ENCODE results near the gene HLF.

Gene HLF, protein sequence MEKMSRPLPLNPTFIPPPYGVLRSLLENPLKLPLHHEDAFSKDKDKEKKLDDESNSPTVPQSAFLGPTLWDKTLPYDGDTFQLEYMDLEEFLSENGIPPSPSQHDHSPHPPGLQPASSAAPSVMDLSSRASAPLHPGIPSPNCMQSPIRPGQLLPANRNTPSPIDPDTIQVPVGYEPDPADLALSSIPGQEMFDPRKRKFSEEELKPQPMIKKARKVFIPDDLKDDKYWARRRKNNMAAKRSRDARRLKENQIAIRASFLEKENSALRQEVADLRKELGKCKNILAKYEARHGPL

DNA sequence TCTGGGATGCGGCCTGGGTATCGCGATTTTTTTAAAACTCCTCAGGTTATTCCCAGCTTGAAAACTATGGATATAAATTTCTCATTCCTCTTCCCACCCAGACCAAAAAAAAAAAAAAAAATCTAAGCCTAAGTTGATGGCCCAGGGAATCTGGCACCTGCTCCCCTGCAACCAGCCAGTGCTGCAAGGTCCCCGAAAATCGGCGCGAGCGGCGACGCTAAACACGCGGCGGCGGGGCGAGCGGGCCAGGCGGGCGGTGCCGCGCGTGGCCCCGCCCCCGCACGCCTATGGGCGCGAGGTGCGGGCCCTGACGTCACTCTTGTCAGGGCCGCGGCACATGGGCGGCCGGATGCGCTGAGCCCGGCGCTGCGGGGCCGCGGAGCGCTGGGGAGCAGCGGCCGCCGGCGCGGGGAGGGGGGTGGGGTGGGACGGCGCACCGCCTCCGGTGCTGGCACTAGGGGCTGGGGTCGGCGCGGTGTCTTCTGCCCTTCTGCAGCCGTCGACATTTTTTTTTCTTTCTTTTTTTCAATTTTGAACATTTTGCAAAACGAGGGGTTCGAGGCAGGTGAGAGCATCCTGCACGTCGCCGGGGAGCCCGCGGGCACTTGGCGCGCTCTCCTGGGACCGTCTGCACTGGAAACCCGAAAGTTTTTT, at the start of gene HLF:
TSS of gene HLF (plus strand) at position 316 of the 654 bp plus-strand sequence. CDS start 525 bp downstream, outside the sequence.
- Mint-ChIP-seq H3K27me3 (ENCODE audit: low read depth) (peaks cover 83% of the 10 kb centered on the region), H3K36me3 (ENCODE audit: low read depth) (no peaks in the 10 kb centered on the region), H3K4me1 (ENCODE audit: low read depth) (peaks cover 11% of the 10 kb centered on the region), H3K9me3 (peaks cover 10% of the 10 kb centered on the region), H3K27ac (no peak within 1 kb of the TSS), H3K4me3 (peak within 1 kb of the TSS; percentile 71)
- DNase-seq (ENCODE audit: low spot score): peak; percentile 77

DNA sequence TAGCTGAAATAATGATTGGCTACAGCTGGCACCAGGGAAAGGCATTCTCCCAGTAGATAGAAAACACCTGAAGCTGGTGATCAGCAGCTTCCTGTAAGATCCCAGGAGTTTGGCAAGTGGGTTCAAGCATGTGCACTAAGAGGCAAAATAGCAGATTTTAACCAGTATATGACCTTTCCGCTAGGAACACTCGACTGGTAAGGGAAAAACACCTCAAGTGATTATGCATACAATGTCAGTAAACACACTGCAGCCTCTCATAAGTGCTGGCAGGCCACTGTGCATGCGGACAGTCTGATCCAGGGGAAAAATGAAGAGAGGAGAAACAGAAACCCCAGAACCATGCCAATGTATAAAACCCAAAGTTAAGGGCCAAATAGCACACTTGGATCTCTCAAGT, 49.0 kb upstream of the HLF start:
- Mint-ChIP-seq H3K36me3 (ENCODE audit: low read depth) (no peaks in the 10 kb centered on the region), H3K9me3 (no peaks in the 10 kb centered on the region), H3K4me3 (no peak overlapping the region), H3K4me1 (ENCODE audit: low read depth) (no peaks in the 10 kb centered on the region), H3K27me3 (ENCODE audit: low read depth) (peaks cover 8% of the 10 kb centered on the region), H3K27ac (no peak overlapping the region)
- no peak for DNase-seq (ENCODE audit: low spot score)

DNA sequence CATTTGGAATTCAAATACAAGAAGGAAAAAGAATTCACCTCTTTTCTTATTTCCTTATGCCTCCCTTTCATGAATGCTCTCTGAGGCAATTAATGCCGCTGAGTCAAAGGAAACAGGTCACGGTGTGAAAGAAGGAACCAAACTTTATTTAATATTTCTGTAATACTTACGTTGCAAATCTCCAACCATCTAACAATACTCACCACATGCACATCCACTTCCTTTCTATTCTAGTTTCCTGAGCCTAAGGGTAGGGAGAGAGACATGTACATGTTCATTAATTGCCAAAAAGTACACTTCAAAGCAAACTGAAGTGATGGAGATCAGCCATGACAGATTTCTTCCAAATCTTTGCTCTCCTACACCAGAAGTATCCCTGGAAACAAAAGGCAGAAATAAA, 47.9 kb upstream of the HLF start:
- DNase-seq (ENCODE audit: low spot score): no peak

DNA sequence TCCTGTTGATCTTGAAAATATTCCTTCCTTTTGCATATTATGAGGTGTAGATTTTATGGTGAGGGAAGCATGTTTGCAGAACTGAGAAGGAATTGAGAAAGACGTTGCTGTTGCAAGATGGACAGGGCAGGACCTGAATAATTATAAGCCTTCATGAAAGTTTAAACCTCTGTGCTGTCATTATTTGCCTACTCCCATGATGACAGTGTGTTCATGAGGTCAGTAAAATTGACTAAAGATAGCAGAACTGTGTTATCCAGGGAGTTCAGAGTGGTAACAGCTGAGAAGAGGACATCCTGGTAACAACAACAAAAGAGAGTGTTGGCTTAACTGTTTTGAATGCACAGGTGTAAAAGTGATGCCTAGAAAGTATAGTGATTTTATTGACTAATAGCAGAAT, 45.3 kb upstream of the HLF start:
- H3K4me3 Mint-ChIP-seq: no peak overlapping the region
- H3K36me3 Mint-ChIP-seq (ENCODE audit: low read depth): no peaks in the 10 kb centered on the region
- no peaks in the 10 kb centered on the region for H3K4me1 Mint-ChIP-seq (ENCODE audit: low read depth)
- H3K27me3 Mint-ChIP-seq (ENCODE audit: low read depth): peaks cover 14% of the 10 kb centered on the region
- no peak for DNase-seq (ENCODE audit: low spot score)
- no peak overlapping the region for H3K27ac Mint-ChIP-seq
- H3K9me3 Mint-ChIP-seq: no peaks in the 10 kb centered on the region

More for the DNA sequence above, 47.9 kb upstream of the HLF start:
- no peaks in the 10 kb centered on the region for H3K9me3 Mint-ChIP-seq
- no peaks in the 10 kb centered on the region for H3K36me3 Mint-ChIP-seq (ENCODE audit: low read depth)
- H3K4me3 Mint-ChIP-seq: no peak overlapping the region
- H3K4me1 Mint-ChIP-seq (ENCODE audit: low read depth): no peaks in the 10 kb centered on the region
- H3K27ac Mint-ChIP-seq: no peak overlapping the region
- H3K27me3 Mint-ChIP-seq (ENCODE audit: low read depth): peaks cover 10% of the 10 kb centered on the region

DNA sequence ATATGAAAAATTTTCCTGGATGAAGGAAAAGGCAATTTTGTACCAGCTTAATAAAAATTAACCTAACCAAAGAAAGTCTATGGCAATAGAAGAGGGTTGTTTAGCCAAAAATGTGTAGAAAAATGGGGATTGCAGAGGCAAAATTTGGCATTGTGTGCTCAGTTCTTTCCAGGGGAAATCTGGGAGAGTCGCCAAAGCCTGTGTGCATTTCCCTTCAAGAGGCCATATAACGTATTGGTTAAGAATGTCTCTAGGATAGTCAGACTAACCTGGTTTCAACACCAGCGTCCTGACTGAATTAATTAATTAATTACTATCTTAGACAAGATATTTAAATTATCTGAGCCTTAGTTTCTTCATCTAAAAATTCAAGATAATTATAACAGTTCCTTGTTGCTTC, 44.8 kb upstream of the HLF start:
- Mint-ChIP-seq H3K27ac (no peak overlapping the region), H3K9me3 (no peaks in the 10 kb centered on the region), H3K27me3 (ENCODE audit: low read depth) (peaks cover 14% of the 10 kb centered on the region), H3K4me1 (ENCODE audit: low read depth) (no peaks in the 10 kb centered on the region), H3K36me3 (ENCODE audit: low read depth) (no peaks in the 10 kb centered on the region), H3K4me3 (no peak overlapping the region)
- DNase-seq (ENCODE audit: low spot score): no peak

DNA sequence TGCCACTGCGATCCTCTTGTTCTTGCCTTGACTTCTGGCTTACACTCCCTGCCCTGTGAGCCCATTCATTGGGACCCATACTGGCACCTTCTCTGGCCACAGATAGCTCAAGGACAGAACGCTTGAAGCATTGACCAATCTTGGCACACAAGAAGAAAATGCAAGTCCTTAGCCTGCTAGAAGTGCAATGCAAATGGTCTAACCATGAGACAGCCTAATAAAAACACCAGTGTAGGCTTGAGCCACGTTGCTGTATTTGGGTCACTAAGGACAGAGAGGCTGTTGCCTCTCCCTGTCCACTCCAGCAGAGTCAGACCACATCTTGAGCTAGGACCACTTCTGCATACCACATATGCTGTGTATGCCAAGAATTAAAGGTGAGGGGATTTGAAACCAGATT, 41.2 kb upstream of the HLF start:
- Mint-ChIP-seq H3K4me3 (no peak overlapping the region), H3K27ac (no peak overlapping the region), H3K27me3 (ENCODE audit: low read depth) (peaks cover 18% of the 10 kb centered on the region), H3K36me3 (ENCODE audit: low read depth) (no peaks in the 10 kb centered on the region), H3K4me1 (ENCODE audit: low read depth) (no peaks in the 10 kb centered on the region), H3K9me3 (no peaks in the 10 kb centered on the region)
- DNase-seq (ENCODE audit: low spot score): no peak

DNA sequence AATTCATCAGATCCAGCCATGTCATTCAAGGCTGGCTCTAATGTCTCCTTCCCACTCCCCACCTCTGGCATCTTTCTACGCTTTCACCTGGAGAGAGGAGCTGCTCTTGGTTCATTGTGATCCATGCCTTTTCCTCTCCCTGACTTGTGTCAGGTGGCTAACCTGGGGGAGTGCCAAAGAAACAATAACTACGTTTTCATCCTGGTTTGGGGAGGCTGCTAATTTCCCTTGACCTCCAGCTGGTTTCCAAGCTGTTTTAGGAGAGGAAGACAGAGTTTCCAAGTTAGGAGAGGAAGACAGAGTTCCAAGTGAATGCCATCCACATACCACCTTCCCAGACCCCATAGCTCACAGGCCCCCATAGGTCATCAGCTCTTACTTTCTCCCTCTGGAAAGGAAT, 40.0 kb upstream of the HLF start:
- no peak overlapping the region for H3K4me3 Mint-ChIP-seq
- DNase-seq (ENCODE audit: low spot score): no peak
- H3K27me3 Mint-ChIP-seq (ENCODE audit: low read depth): peaks cover 15% of the 10 kb centered on the region
- H3K4me1 Mint-ChIP-seq (ENCODE audit: low read depth): no peaks in the 10 kb centered on the region
- no peaks in the 10 kb centered on the region for H3K9me3 Mint-ChIP-seq
- no peaks in the 10 kb centered on the region for H3K36me3 Mint-ChIP-seq (ENCODE audit: low read depth)
- H3K27ac Mint-ChIP-seq: no peak overlapping the region

DNA sequence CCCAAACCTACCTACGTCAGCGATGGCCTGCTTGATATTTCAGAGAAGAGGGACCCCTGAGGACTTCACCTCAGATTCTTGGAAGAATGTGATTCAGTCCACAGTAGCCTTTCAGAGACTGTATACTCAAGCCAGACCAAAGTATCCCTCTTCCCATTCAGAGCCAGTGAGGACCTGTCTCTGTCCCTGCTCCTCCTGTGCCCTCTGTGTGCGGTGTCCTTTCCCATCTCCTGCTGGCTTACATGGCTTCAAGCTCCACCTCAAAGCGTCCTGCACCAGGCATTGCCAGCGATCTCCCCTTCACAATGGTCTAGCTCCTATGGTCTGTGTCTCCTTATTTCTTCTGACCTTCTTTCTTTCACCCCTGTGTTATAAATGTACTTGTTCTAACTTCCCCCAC, 39.5 kb upstream of the HLF start:
- DNase-seq (ENCODE audit: low spot score): no peak
- Mint-ChIP-seq H3K27me3 (ENCODE audit: low read depth) (peaks cover 16% of the 10 kb centered on the region), H3K4me3 (no peak overlapping the region), H3K9me3 (no peaks in the 10 kb centered on the region), H3K4me1 (ENCODE audit: low read depth) (no peaks in the 10 kb centered on the region), H3K36me3 (ENCODE audit: low read depth) (no peaks in the 10 kb centered on the region), H3K27ac (no peak overlapping the region)

DNA sequence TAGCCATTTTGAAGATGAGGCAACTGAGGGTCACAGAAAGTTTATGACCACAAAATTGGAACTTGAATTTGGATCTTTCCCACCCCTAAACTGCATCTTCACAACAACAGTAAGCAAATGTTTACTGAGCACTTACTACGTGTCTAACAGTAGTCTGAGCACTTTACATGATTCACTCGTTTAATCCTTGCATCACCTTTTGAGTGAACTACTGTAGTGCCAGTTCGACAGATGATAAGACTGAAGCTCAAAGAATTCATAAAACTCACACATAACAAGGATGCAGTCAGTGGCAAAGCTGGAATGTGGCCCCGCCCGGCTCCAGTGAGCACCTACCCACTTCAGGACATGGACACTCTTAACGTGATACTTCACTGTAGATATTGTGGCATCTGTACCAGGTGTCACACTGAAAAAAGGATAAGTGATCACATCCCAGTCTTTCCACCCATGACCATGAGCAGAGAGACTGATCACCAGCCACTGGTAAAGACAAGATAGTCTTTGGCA, 36.0 kb upstream of the HLF start:
- no peak for DNase-seq (ENCODE audit: low spot score)
- no peak overlapping the region for H3K4me3 Mint-ChIP-seq
- no peaks in the 10 kb centered on the region for H3K36me3 Mint-ChIP-seq (ENCODE audit: low read depth)
- no peaks in the 10 kb centered on the region for H3K9me3 Mint-ChIP-seq
- H3K4me1 Mint-ChIP-seq (ENCODE audit: low read depth): no peaks in the 10 kb centered on the region
- H3K27ac Mint-ChIP-seq: no peak overlapping the region
- peaks cover 16% of the 10 kb centered on the region for H3K27me3 Mint-ChIP-seq (ENCODE audit: low read depth)

DNA sequence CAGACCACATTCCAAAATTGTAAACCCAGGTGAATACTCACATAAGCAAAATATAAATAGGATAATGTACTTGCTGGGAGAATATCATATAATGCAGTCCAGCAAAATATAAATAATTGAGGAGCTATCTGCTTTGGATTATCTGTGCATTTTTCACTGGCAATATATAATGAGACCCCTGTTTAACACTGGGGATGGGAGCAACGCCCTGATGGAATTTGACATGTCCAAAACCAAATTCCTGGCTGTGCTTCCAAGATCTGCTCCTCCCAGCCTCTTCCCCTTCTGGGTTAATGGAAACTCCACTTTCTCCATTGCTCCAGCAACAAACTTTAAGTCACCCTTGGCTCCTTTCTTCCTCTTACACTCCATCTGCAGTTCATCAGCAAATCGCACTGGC, 35.5 kb upstream of the HLF start:
- Mint-ChIP-seq H3K4me3 (no peak overlapping the region), H3K4me1 (ENCODE audit: low read depth) (no peaks in the 10 kb centered on the region), H3K27me3 (ENCODE audit: low read depth) (peaks cover 16% of the 10 kb centered on the region), H3K9me3 (no peaks in the 10 kb centered on the region), H3K27ac (no peak overlapping the region), H3K36me3 (ENCODE audit: low read depth) (no peaks in the 10 kb centered on the region)
- DNase-seq (ENCODE audit: low spot score): no peak

DNA sequence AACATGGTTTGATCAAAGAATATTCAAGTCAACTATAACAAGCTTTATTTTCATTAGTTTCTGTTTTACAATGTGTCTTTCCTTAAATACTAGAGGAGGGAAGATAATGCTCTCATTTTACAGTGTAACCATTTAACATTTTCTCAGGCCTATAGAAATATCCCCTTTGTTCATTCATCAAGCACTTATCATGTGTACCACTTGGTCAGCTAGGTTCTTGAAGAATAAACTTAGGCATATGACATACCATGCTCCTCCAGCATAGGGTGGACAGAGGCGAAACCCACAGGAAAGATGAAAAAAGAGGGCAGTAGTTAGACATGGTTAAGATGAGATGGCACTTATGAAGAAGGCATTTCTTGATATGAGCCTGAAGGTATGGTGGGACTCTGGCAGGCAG, 34.0 kb upstream of the HLF start:
- no peak for DNase-seq (ENCODE audit: low spot score)
- Mint-ChIP-seq H3K4me1 (ENCODE audit: low read depth) (no peaks in the 10 kb centered on the region), H3K27ac (no peak overlapping the region), H3K36me3 (ENCODE audit: low read depth) (no peaks in the 10 kb centered on the region), H3K27me3 (ENCODE audit: low read depth) (peaks cover 16% of the 10 kb centered on the region), H3K4me3 (no peak overlapping the region), H3K9me3 (no peaks in the 10 kb centered on the region)

DNA sequence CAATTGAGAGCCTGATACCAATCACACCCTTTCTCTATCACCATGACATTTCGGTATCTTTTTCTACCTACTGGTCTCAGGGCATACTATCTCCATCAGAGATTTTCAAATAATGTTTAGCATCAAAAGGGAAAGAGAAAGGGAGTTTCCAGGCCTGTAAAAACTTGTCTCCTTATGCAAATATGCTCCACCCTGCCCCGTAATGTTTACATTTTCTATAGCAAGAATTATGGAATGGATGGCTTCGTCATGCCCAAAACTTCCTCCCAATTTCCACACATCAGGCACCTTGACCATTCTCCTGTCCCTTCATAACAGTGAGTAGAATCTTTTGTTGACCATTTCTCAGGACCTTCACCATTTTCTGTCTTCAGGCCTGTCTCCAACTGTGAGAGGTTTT, 30.9 kb upstream of the HLF start:
- Mint-ChIP-seq H3K27ac (no peak overlapping the region), H3K27me3 (ENCODE audit: low read depth) (peaks cover 26% of the 10 kb centered on the region), H3K36me3 (ENCODE audit: low read depth) (peaks cover 1% of the 10 kb centered on the region), H3K4me1 (ENCODE audit: low read depth) (peaks cover 18% of the 10 kb centered on the region), H3K9me3 (no peaks in the 10 kb centered on the region), H3K4me3 (no peak overlapping the region)
- DNase-seq (ENCODE audit: low spot score): no peak

DNA sequence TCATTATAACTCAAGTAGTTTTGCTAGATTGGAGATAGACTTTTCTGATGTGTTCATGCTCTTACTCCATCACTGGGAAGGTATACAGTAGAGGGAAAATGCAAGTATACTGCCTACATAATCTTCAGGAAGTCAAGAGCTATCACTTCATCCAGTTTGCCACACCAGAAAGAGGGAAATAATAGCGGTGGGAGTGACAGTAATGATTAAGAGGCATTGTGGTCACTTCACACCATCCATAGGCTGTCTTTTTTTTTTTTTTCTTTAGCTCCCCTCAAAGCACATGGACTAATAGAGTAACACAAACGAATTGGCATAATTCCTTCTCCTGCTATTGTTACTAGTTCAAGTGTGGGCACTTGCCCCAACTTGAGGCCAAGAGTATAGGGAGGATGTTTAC, 28.4 kb upstream of the HLF start:
- no peak overlapping the region for H3K4me3 Mint-ChIP-seq
- peaks cover 20% of the 10 kb centered on the region for H3K4me1 Mint-ChIP-seq (ENCODE audit: low read depth)
- no peak for DNase-seq (ENCODE audit: low spot score)
- H3K27me3 Mint-ChIP-seq (ENCODE audit: low read depth): peaks cover 32% of the 10 kb centered on the region
- H3K9me3 Mint-ChIP-seq: no peaks in the 10 kb centered on the region
- no peak overlapping the region for H3K27ac Mint-ChIP-seq
- peaks cover 1% of the 10 kb centered on the region for H3K36me3 Mint-ChIP-seq (ENCODE audit: low read depth)

DNA sequence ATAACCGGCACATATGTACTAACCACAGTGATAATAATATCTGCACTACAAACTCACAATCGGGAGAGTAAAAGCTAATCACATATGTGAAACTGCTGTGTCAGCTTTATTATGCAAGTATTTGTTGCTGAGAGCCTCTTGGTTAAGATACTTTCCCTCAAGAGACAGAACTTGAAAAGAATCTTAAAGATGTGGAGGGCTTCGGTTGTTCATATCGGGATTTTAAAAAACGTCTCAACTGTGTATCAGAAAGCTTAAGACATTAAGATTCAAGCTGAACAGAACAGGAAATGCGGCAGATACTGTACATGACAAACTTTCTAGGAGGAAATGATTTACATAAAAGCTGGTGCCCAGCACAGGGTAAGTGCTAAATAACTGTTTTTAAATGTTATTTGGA, 27.5 kb upstream of the HLF start:
- peak overlapping the region; percentile 62 for H3K4me3 Mint-ChIP-seq
- H3K27me3 Mint-ChIP-seq (ENCODE audit: low read depth): peaks cover 36% of the 10 kb centered on the region
- H3K27ac Mint-ChIP-seq: peak overlapping the region; percentile 29
- H3K4me1 Mint-ChIP-seq (ENCODE audit: low read depth): peaks cover 20% of the 10 kb centered on the region
- DNase-seq (ENCODE audit: low spot score): no peak
- H3K9me3 Mint-ChIP-seq: no peaks in the 10 kb centered on the region
- H3K36me3 Mint-ChIP-seq (ENCODE audit: low read depth): peaks cover 1% of the 10 kb centered on the region

DNA sequence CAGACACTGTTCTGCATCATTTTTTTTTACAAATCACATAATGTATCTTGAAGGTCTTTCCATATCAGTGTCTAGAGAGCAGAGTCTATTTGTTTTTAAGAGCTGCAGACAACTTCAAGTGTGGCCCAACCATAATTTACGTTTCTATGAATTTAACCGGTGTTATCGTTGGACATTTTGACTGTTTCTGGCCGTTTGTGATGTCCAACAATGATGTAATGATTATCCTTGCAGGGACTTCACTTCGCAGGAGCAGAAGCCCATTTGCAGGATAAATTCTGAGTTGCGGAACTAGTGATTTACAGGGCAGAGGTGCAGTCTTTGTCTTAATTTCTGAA, 26.9 kb upstream of the HLF start:
- H3K4me1 Mint-ChIP-seq (ENCODE audit: low read depth): peaks cover 20% of the 10 kb centered on the region
- DNase-seq (ENCODE audit: low spot score): no peak
- no peaks in the 10 kb centered on the region for H3K9me3 Mint-ChIP-seq
- H3K36me3 Mint-ChIP-seq (ENCODE audit: low read depth): peaks cover 1% of the 10 kb centered on the region
- peak overlapping the region; percentile 62 for H3K4me3 Mint-ChIP-seq
- peak overlapping the region; percentile 29 for H3K27ac Mint-ChIP-seq
- peaks cover 36% of the 10 kb centered on the region for H3K27me3 Mint-ChIP-seq (ENCODE audit: low read depth)

All from T-helper 2 cell treated with Interferon-gamma antibody and Interleukin-4, amounts not matched to agents 5 μg/mL and 100 μg/mL, for 36 hours (primary cell).